Loucy (cell line): ENCODE measurements around the gene FAM193A.

Experiments used
- H2AFZ ChIP-seq: fragments of 200-600 bp; sonication (generic); 2 replicates; pipeline ENCODE4 v1.6.0; 2016; ENCODE audit warnings: antibody characterized with exemption, mild to moderate bottlenecking, low read length, moderate library complexity
- H3F3A ChIP-seq: fragments of 200-600 bp; 2 replicates; pipeline ENCODE4 v1.6.0; 2016; ENCODE audit warnings: antibody characterized with exemption, low read depth, mild to moderate bottlenecking
- H3K27me3 ChIP-seq: fragments of 200-600 bp; sonication (generic); 2 replicates; pipeline ENCODE4 v1.6.1; 2014; ENCODE audit warnings: low read length, mild to moderate bottlenecking; ENCODE audit not compliant: insufficient read depth, poor library complexity, severe bottlenecking
- H3K36me3 ChIP-seq: fragments of 200-600 bp; sonication (generic); 2 replicates; pipeline ENCODE4 v1.6.1; 2016; ENCODE audit warnings: low read length; ENCODE audit not compliant: insufficient read depth
- H3K4me1 ChIP-seq: fragments of 200-600 bp; sonication (generic); 2 replicates; pipeline ENCODE4 v1.5.1; 2014; ENCODE audit warnings: low read length, mild to moderate bottlenecking; ENCODE audit not compliant: insufficient read depth, poor library complexity, severe bottlenecking
- H3K4me2 ChIP-seq: fragments of 200-600 bp; sonication (generic); 2 replicates; pipeline ENCODE4 v1.6.0; 2014; ENCODE audit warnings: antibody characterized with exemption, low read length, low read depth, mild to moderate bottlenecking; ENCODE audit not compliant: poor library complexity, severe bottlenecking
- H3K4me3 ChIP-seq: fragments of 200-600 bp; sonication (generic); 2 replicates; pipeline ENCODE4 v1.5.1; 2014; ENCODE audit warnings: low read length, mild to moderate bottlenecking, mixed read lengths; ENCODE audit not compliant: poor library complexity, severe bottlenecking
- H3K79me2 ChIP-seq: fragments of 200-600 bp; sonication (generic); 2 replicates; pipeline ENCODE4 v1.6.1; 2014; ENCODE audit warnings: low read length; ENCODE audit not compliant: insufficient read depth
- H3K9ac ChIP-seq: fragments of 200-600 bp; sonication (generic); 2 replicates; pipeline ENCODE4 v1.6.0; 2014; ENCODE audit warnings: mild to moderate bottlenecking, low read depth, low read length, moderate library complexity; ENCODE audit not compliant: poor library complexity, severe bottlenecking
- H3K9me2 ChIP-seq: fragments of 200-600 bp; sonication (generic); replicated peaks from 2 replicates; pipeline ENCODE4 v1.6.1; 2016; ENCODE audit warnings: low read depth, low read length, mixed read lengths
- H3K9me3 ChIP-seq: fragments of 200-600 bp; sonication (generic); 2 replicates; pipeline ENCODE4 v1.6.1; 2014; ENCODE audit warnings: mild to moderate bottlenecking, antibody characterized with exemption, low read length, low read depth; ENCODE audit not compliant: insufficient read depth
- H4K20me1 ChIP-seq: fragments of 200-600 bp; sonication (generic); 2 replicates; pipeline ENCODE4 v1.6.0; 2014; ENCODE audit warnings: antibody characterized with exemption, low read length, mild to moderate bottlenecking; ENCODE audit not compliant: insufficient read depth, poor library complexity, severe bottlenecking
- CTCF ChIP-seq: fragments of 200-600 bp; sonication (generic); conservative IDR thresholded peaks from 2 replicates; pipeline ENCODE4 v1.5.1; 2014; ENCODE audit warnings: mild to moderate bottlenecking, antibody characterized with exemption, low read length
- EZH2phosphoT487 ChIP-seq: fragments of 200-600 bp; IDR thresholded peaks from 2 replicates; pipeline ENCODE4 v1.6.1; 2018; ENCODE audit warnings: antibody characterized with exemption, mild to moderate bottlenecking, moderate library complexity, borderline replicate concordance

FAM193A gene

GRCh38 chr4:2729533-2729875, 193.1 kb downstream of the FAM193A start:
- H3K9ac ChIP-seq, result no peak overlapping the region
- TF ChIP-seq EZH2phosphoT487 (no peak), CTCF (no peak)
- H3K4me2 ChIP-seq, result no peak overlapping the region

GRCh38 chr4:2731907-2732317, 195.5 kb downstream of the FAM193A start:
- Histone ChIP-seq H3K27me3 (no peaks in the 10 kb centered on the region), H4K20me1 (no peaks in the 10 kb centered on the region), H3K9me2 (no peaks in the 10 kb centered on the region), H3K9ac (no peak overlapping the region), H3K4me1 (no peaks in the 10 kb centered on the region), H3K9me3 (no peaks in the 10 kb centered on the region; the same call in 1 of the 2 replicates), H3K36me3 (peaks cover 37% of the 10 kb centered on the region; the same call in 1 of the 2 replicates), H3K79me2 (no peaks in the 10 kb centered on the region), H3K4me3 (no peak overlapping the region), H3F3A (no peaks in the 10 kb centered on the region), H2AFZ (no peak overlapping the region), H3K4me2 (no peak overlapping the region)
- TF ChIP-seq CTCF, result no peak

More at GRCh38 chr4:2729533-2729875, 193.1 kb downstream of the FAM193A start:
- no peak overlapping the region for H3K4me3 ChIP-seq
- no peaks in the 10 kb centered on the region for H3K79me2 ChIP-seq
- no peaks in the 10 kb centered on the region for H3K9me3 ChIP-seq
- H3K27me3 ChIP-seq, result no peaks in the 10 kb centered on the region
- H3K9me2 ChIP-seq, result no peaks in the 10 kb centered on the region
- H4K20me1 ChIP-seq, result peaks cover 2% of the 10 kb centered on the region
- H3F3A ChIP-seq, result no peaks in the 10 kb centered on the region
- H2AFZ ChIP-seq, result no peak overlapping the region
- peaks cover 37% of the 10 kb centered on the region; the same call in 1 of the 2 replicates for H3K36me3 ChIP-seq
- no peaks in the 10 kb centered on the region for H3K4me1 ChIP-seq

- no peaks in the 10 kb centered on the region for H4K20me1 ChIP-seq
- H3K4me3 ChIP-seq, result no peak overlapping the region
- H3K79me2 ChIP-seq, result no peaks in the 10 kb centered on the region
- no peaks in the 10 kb centered on the region; the same call in 1 of the 2 replicates for H3K9me3 ChIP-seq
- H2AFZ ChIP-seq, result no peak overlapping the region
- H3K4me2 ChIP-seq, result no peak overlapping the region
- no peaks in the 10 kb centered on the region for H3K9me2 ChIP-seq
- peaks cover 37% of the 10 kb centered on the region; the same call in 1 of the 2 replicates for H3K36me3 ChIP-seq
- no peaks in the 10 kb centered on the region for H3K27me3 ChIP-seq
- TF ChIP-seq CTCF (no peak), EZH2phosphoT487 (no peak)
- H3K4me1 ChIP-seq, result no peaks in the 10 kb centered on the region
- no peaks in the 10 kb centered on the region for H3F3A ChIP-seq
- H3K9ac ChIP-seq, result no peak overlapping the region
These were observed 196.1 kb downstream of the FAM193A start for GRCh38 chr4:2732526-2732925.
